SK-N-MC (cell line): ENCODE results near the gene JPH3.

Source experiments
- DNase-seq: peaks from one replicate; pipeline ENCODE4 v3.0.0-alpha.2; 2011; ENCODE audit warnings: low read depth, low spot score
- H3K27ac ChIP-seq: fragments of 200-600 bp; sonication (generic); 2 replicates; pipeline ENCODE4 v1.5.1; 2016; ENCODE audit warnings: mixed run types
- H3K36me3 ChIP-seq: fragments of 200-600 bp; sonication (generic); 2 replicates; pipeline ENCODE4 v1.6.1; 2017; ENCODE audit warnings: antibody characterized with exemption, low read length, mixed read lengths; ENCODE audit not compliant: insufficient read depth
- H3K4me3 ChIP-seq: fragments of 200-600 bp; sonication (generic); 2 replicates; pipeline ENCODE4 v1.5.1; 2016
- H3K9ac ChIP-seq: fragments of 200-600 bp; sonication (generic); 2 replicates; pipeline ENCODE4 v1.8.0; 2017; ENCODE audit warnings: mixed run types, mixed read lengths; ENCODE audit not compliant: insufficient read length
- H3K9me3 ChIP-seq: fragments of 200-600 bp; sonication (generic); 2 replicates; pipeline ENCODE4 v1.6.1; 2017; ENCODE audit warnings: low read depth, mild to moderate bottlenecking, antibody characterized with exemption, low read length, moderate library complexity, mixed read lengths
- EZH2 ChIP-seq: fragments of 200-600 bp; sonication (generic); IDR thresholded peaks from one replicate; pipeline ENCODE4 v1.6.1; 2017; ENCODE audit warnings: antibody characterized with exemption
- FOXP2 ChIP-seq: optimal IDR thresholded peaks from 2 replicates; pipeline ENCODE3; 2011; ENCODE audit warnings: mild to moderate bottlenecking, moderate library complexity; ENCODE audit not compliant: insufficient read depth; ENCODE audit errors: extremely low read length, control extremely low read depth
- POLR2AphosphoS5 ChIP-seq: IDR thresholded peaks from 2 replicates; pipeline ENCODE4 v1.6.1; 2012; ENCODE audit warnings: mild to moderate bottlenecking, low read depth, low read length, borderline replicate concordance

Gene JPH3

GRCh38 chr16:87728026-87728425 lies 125.7 kb downstream of the JPH3 start:
- H3K36me3 ChIP-seq, result peaks cover 4% of the 10 kb centered on the region; the same call in 1 of the 2 replicates
- H3K27ac ChIP-seq, result no peak overlapping the region
- DNase-seq, result no peak

GRCh38 chr16:87729266-87729954 lies 127.1 kb downstream of the JPH3 start:
- no peak for DNase-seq
- Histone ChIP-seq H3K36me3 (peaks cover 4% of the 10 kb centered on the region; the same call in 1 of the 2 replicates), H3K4me3 (no peak overlapping the region), H3K9me3 (no peaks in the 10 kb centered on the region), H3K9ac (no peak overlapping the region), H3K27ac (no peak overlapping the region)
- no peak for TF ChIP-seq FOXP2
- no peak for TF ChIP-seq POLR2AphosphoS5
- TF ChIP-seq EZH2, result no peak

More at GRCh38 chr16:87728026-87728425, 125.7 kb downstream of the JPH3 start:
- no peak overlapping the region for H3K4me3 ChIP-seq
- TF ChIP-seq EZH2, result no peak
- TF ChIP-seq POLR2AphosphoS5, result no peak
- TF ChIP-seq FOXP2, result no peak
- H3K9me3 ChIP-seq, result no peaks in the 10 kb centered on the region
- no peak overlapping the region for H3K9ac ChIP-seq

- Histone ChIP-seq H3K36me3 (peaks cover 4% of the 10 kb centered on the region; the same call in 1 of the 2 replicates), H3K9me3 (no peaks in the 10 kb centered on the region), H3K27ac (no peak overlapping the region), H3K4me3 (no peak overlapping the region), H3K9ac (no peak overlapping the region)
- DNase-seq, result no peak
- TF ChIP-seq FOXP2 (no peak), EZH2 (no peak), POLR2AphosphoS5 (no peak)
These were observed 129.3 kb downstream of the JPH3 start for GRCh38 chr16:87731607-87732006.

GRCh38 chr16:87733190-87733589 lies 130.9 kb downstream of the JPH3 start:
- DNase-seq, result no peak
- H3K9ac ChIP-seq, result no peak overlapping the region
- H3K4me3 ChIP-seq, result no peak overlapping the region

GRCh38 chr16:87734644-87735043 lies 132.3 kb downstream of the JPH3 start:
- no peak for DNase-seq
- TF ChIP-seq POLR2AphosphoS5 (no peak), EZH2 (no peak), FOXP2 (no peak)
- Histone ChIP-seq H3K27ac (no peak overlapping the region), H3K36me3 (no peaks in the 10 kb centered on the region), H3K9ac (no peak overlapping the region), H3K4me3 (no peak overlapping the region), H3K9me3 (no peaks in the 10 kb centered on the region)

More at GRCh38 chr16:87733190-87733589, 130.9 kb downstream of the JPH3 start:
- Histone ChIP-seq H3K9me3 (no peaks in the 10 kb centered on the region), H3K36me3 (peaks cover 4% of the 10 kb centered on the region; the same call in 1 of the 2 replicates), H3K27ac (no peak overlapping the region)
- no peak for TF ChIP-seq EZH2
- no peak for TF ChIP-seq POLR2AphosphoS5
- no peak for TF ChIP-seq FOXP2

GRCh38 chr16:87735270-87736007 lies 133.1 kb downstream of the JPH3 start:
- H3K9ac ChIP-seq, result no peak overlapping the region
- DNase-seq, result no peak
- TF ChIP-seq EZH2 (no peak), POLR2AphosphoS5 (no peak), FOXP2 (no peak)
- no peaks in the 10 kb centered on the region for H3K36me3 ChIP-seq
- H3K27ac ChIP-seq, result no peak overlapping the region
- no peak overlapping the region for H3K4me3 ChIP-seq
- H3K9me3 ChIP-seq, result no peaks in the 10 kb centered on the region

GRCh38 chr16:87736008-87736382 lies 133.7 kb downstream of the JPH3 start:
- Histone ChIP-seq H3K36me3 (no peaks in the 10 kb centered on the region; the same call in 1 of the 2 replicates), H3K9me3 (no peaks in the 10 kb centered on the region), H3K27ac (no peak overlapping the region), H3K9ac (no peak overlapping the region), H3K4me3 (no peak overlapping the region)
- no peak for TF ChIP-seq EZH2
- TF ChIP-seq FOXP2, result no peak
- TF ChIP-seq POLR2AphosphoS5, result no peak
- DNase-seq, result no peak

- TF ChIP-seq EZH2, result no peak
- no peak for TF ChIP-seq POLR2AphosphoS5
- TF ChIP-seq FOXP2, result no peak
- no peak overlapping the region for H3K27ac ChIP-seq
- H3K36me3 ChIP-seq, result no peaks in the 10 kb centered on the region; the same call in 1 of the 2 replicates
- no peak for DNase-seq
- H3K9ac ChIP-seq, result no peak overlapping the region
- H3K4me3 ChIP-seq, result no peak overlapping the region
- no peaks in the 10 kb centered on the region for H3K9me3 ChIP-seq
These were observed 137.5 kb downstream of the JPH3 start for GRCh38 chr16:87739801-87740200.

- Histone ChIP-seq H3K9me3 (no peaks in the 10 kb centered on the region), H3K4me3 (no peak overlapping the region), H3K36me3 (no peaks in the 10 kb centered on the region; the same call in 1 of the 2 replicates), H3K9ac (no peak overlapping the region), H3K27ac (no peak overlapping the region)
- DNase-seq, result no peak
- TF ChIP-seq FOXP2, result no peak
- no peak for TF ChIP-seq POLR2AphosphoS5
- no peak for TF ChIP-seq EZH2
These were observed 138.1 kb downstream of the JPH3 start for GRCh38 chr16:87740441-87740840.
